Uterus (tissue), 2 donors: ENCODE measurements around the gene NUCKS1.

Source experiments
- CTCF ChIP-seq, 4 experiments: fragments of 200-600 bp in 2 of 4; fragments of 450-650 bp in 2 of 4; sonication (generic) in 2 of 4; IDR thresholded peaks; one replicate each; pipeline ENCODE4 v1.5.1; 2016 to 2019; ENCODE audit warnings: antibody characterized with exemption in 4 of 4, mild to moderate bottlenecking in 2 of 4, moderate library complexity in 1 of 4
- POLR2A ChIP-seq, 2 donors: fragments of 450-650 bp; IDR thresholded peaks; one replicate each; pipeline ENCODE4 v1.6.1; 2016; ENCODE audit warnings: antibody characterized with exemption in 2 of 2, mild to moderate bottlenecking in 1 of 2, moderate library complexity in 1 of 2

DNA sequence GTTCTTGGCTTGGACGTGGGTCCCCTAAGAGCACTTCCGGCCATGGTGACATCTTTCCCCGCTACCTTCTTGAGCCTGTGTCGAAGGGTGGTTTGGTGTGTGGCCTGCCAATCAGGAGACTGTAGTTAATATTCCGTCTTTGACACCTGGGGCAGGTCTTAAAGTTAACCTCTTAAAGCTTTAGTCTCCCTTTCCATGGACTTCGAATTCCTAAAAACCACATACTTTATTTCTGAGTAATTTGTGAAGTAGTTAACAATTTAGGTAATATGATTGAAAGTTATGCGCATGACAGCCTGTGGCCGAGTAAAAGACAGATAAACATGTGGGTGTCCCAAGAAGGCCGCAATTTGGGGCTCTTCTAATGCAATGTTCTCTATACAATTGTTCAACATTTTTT lies 35.5 kb upstream of the NUCKS1 start:
- no peak for TF ChIP-seq POLR2A (IDR thresholded peaks at IDR 0.05)
- no peak for TF ChIP-seq CTCF (IDR thresholded peaks at IDR 0.05)
